GM21825 (cell line): ENCODE results near the gene KRCC1.
A peak's percentile ranks its signal among the peaks of the same experiment; 100 is the strongest.
"Not testable (repeated sequence)": the region's sequence is repeated elsewhere in the genome, so short reads cannot be mapped to it uniquely, and the experiment has no call there.

Experiments used
- ATAC-seq: cut with Tn5 transposase; IDR thresholded peaks from one replicate; pipeline ENCODE4 v1.9.1; 2021; ENCODE audit warnings: mild to moderate bottlenecking, moderate library complexity; ENCODE audit not compliant: unreplicated experiment

The KRCC1 gene

DNA sequence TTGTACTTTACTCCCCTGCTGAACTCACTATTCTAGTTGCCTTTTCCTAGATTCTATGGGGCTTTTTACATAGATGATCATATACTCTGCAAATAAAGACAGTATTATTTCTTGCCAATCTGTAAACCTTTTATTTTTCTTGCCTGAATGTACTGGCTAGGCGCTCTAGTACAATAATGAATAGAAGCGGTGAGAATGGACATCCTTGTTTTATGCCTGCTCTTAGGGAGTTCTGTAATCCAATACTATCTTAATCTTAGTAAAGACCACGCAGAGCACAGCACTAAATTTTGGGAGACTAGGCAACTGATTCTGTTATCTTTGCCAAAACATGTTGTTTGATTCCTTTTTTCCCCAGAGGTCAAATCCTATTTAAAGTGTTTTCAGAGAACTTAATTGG lies 7.0 kb downstream of the KRCC1 start:
- no peak for ATAC-seq

DNA sequence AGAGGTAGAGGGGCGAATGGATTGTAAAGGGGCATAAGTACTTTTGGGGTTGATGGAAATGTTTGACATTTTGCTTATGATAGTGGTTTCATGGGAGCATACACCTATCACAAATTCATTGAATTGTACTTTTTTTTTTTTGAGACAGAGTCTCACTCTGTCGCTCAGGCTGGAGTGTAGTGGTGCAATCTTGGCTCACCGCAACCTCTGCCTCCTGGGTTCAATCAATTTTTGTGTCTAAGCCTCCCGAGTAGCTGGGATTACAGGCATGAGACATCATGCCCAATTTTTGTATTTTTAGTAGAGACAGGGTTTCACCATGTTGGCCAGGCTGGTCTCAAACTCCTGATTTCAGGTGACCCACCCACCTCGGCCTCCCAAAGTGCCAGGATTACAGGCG lies 10.0 kb downstream of the KRCC1 start:
- not testable (repeated sequence) for ATAC-seq

GRCh38 chr2:88042476-88042875 lies 13.1 kb downstream of the KRCC1 start:
- ATAC-seq: no peak

- no peak for ATAC-seq
Observed at GRCh38 chr2:88038263-88039105, 17.1 kb downstream of the KRCC1 start.

DNA sequence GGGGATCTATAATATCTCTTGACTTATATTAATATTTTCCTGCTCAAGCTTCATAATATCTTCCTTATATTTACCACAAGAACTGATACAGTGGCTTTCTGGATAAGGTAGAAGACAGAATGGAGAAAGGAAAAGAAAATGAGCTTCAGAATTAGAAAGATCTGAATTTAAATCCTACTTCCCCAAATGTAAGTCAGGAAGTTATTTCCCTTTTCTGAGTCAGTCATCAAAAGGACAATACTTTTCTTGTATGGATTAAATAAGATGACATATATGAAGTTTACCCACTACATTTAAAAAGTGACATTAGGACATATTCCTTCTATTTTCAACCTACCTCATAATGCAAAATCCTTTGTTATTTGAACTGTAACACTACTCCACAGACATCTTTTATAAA lies 19.0 kb downstream of the KRCC1 start:
- no peak for ATAC-seq

DNA sequence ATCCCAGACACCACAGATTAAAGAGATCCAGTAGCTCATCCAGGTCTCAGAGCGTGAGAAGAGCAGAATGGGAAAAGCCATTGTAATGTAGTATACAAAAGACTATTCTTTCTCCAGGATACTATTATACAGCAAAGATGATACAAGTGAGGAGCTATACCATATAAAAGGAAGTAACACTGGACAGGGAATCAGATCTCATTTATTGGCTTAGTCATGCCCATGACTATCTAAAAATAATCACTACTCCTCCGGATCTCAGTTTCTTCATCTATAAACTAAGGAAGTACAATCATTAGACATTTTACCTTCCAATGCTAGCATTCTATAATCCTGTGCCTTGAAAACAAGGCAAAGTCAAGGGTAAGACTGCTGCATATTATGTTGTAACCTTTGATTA lies 19.4 kb downstream of the KRCC1 start:
- no peak for ATAC-seq

- ATAC-seq: no peak
Observed at GRCh38 chr2:88032070-88032702, 23.4 kb downstream of the KRCC1 start.

DNA sequence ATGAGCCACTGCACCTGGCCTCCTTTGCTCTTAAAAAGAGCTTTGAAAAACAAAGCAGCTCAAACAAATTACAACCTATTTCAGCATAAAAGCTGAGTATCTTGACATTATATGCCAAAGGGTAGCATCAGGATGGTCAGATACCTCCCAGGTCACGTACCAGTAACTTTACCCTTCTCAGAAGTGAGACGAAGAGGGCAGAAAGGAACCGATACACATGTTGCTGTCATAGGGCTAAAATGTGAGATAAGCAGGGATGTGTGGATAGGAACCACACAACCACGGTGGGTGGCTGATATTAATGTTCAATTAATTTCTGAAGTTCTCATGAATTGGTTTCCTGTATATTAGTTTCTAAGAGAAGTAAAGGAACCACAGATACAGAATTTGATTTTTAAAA lies 26.7 kb downstream of the KRCC1 start:
- ATAC-seq: no peak

- peak; percentile 59 for ATAC-seq
Observed at GRCh38 chr2:88027697-88028389, 27.7 kb downstream of the KRCC1 start.

- no peak for ATAC-seq
Observed at GRCh38 chr2:88024509-88024908, 31.1 kb downstream of the KRCC1 start.

GRCh38 chr2:88022669-88022921 lies 33.0 kb downstream of the KRCC1 start:
- ATAC-seq: no peak

- ATAC-seq: no peak
Observed at GRCh38 chr2:88019985-88020384, 35.6 kb downstream of the KRCC1 start.

GRCh38 chr2:88018909-88019308 lies 36.7 kb downstream of the KRCC1 start:
- no peak for ATAC-seq

GRCh38 chr2:88018077-88018805 lies 37.3 kb downstream of the KRCC1 start:
- ATAC-seq: not testable (repeated sequence)

GRCh38 chr2:88017780-88018038 lies 37.9 kb downstream of the KRCC1 start:
- ATAC-seq: not testable (repeated sequence)

DNA sequence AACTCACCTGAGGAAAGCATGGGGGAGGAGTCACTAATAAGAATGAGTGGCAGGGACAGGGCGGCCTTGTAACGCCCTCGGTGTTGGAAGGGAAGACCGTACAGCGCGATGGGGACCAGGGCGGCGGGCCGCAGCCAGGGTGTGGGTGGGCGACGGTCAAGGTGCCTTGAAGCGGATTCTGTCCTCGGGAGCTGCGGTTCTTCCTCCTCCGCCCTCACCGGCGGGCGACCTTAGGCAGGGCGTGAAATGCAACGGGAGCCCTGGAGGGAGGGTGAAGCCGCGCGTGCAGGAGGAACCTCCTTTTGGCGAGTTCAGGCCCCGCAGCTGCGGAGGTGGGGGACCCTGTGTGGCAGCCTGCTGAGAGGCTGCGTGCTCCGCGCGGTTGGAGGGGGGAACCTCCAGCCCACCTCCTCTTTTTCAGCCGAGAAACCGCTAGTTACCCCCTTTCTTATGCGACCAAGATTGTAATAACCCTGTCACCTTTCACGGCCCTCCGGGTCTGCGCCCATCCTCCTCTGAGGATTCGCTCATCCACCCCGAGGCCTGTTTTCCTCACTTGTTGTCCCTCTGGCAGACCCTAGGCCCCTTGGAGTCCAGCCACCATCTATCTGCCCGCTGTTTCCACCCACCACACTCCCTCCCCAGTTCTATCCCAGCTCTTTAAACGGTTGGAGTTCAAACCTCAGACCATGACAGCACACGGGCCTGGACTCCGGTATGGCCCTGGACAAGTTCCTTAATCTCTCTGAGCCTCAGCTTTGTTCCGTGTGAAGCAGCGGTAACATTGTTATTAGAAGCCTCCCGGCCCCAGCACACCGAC lies 38.4 kb downstream of the KRCC1 start:
- ATAC-seq: peak; percentile 60

GRCh38 chr2:88016086-88016959 lies 39.3 kb downstream of the KRCC1 start, which contains the start of gene RNU2-63P:
TSS of gene RNU2-63P (minus strand) at chr2:88016547.
- peak; percentile 80 for ATAC-seq

DNA sequence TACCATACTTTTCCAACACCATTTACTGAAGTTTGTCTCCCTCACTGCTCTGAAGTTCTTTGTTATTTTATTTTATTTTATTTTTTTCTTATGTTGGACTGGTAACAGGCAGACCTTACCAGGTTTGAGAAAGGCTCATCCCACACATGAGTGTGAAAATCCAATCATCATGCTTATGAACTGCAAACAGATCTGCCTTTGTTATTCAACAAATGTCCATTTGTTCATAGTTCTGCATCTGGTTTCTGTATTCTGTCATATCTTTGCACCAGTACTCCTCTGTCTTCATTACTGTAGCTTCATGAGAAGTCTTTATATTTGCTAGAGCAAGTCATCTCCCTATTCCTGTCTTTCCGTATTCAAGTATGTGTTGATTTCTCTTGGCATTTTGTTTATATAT lies 44.6 kb downstream of the KRCC1 start:
- no peak for ATAC-seq

DNA sequence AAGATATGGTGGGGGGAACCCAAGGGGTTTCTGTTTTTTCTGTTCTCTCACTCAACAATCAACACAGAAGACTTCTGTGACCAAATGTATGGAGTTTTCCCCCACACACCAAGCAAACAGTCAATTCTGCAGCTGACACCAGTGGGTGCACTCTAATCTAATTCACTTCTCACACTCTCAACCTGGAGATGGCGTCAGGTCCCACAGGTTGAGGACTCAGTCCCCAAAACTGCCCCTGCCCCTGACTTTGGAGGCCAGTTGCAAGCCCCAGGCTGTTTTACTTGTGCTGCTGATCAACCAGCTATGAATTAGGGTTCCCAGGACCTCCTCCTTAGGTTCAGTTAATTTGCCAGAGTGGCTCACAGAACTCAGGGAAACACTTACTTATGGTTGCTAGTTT lies 45.4 kb downstream of the KRCC1 start:
- ATAC-seq: no peak

DNA sequence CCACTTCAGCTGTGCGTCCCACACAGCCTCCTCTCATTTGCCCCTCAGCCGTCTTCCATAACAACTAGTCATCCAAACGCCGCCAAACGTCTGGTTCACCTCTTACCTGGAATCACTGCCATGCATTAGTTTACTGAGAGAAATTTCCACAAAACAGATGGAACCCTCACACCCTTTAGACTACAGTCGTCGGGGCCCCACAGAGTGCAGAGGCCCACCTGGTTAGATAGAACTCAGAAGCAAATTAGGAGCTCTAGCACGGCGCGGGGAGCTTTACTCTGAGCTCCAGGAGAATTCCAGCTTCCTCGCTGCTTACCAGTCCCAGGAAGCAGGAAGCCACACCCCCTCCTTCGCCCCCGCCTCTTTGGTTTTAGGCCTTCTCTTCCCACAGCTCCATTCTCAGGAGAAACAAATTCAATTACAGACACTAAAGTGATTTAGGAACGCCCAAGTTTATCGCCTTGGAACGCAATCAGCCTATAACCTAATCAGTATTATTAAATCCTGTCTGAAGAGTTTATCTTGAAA lies 48.6 kb downstream of the KRCC1 start:
- ATAC-seq: no peak
